Measurements from ENCODE around the gene NUP210L. TPM values are rescaled to one million over a fixed set of nuclear protein-coding genes. Genes with fewer than 3 reads are reported as not detected.

The NUP210L gene
- total and polyA plus RNA-seq, 9 of the 15 experiments (the other 6 are each of a cell fraction or from before 2014, with no cell fraction given), result 0.01 to 0.04 TPM; not detected in 7

GRCh38 chr1:153963030-153963849 lies 191.6 kb downstream of the NUP210L start, which contains the start of gene SLC39A1 (continued):
- TF ChIP-seq SIX5 (IDR thresholded peaks at IDR 0.05; ENCODE audit: borderline replicate concordance in 1 of 2, insufficient read depth in 1 of 2, low read depth in 1 of 2, low read length in 2 of 2) (no peak), HDAC3 (IDR thresholded peaks at IDR 0.05; ENCODE audit: borderline replicate concordance, partially characterized antibody) (no peak), ZNF764 (CRISPR knock-in tag; IDR thresholded peaks at IDR 0.05; ENCODE audit: low read depth) (no peak), MXD1 (CRISPR knock-in tag; IDR thresholded peaks at IDR 0.05; ENCODE audit: borderline replicate concordance, poor library complexity, severe bottlenecking) (no peak), ID3 (CRISPR knock-in tag; IDR thresholded peaks at IDR 0.05) (no peak), ID3 (tag; IDR thresholded peaks at IDR 0.05) (no peak), NCOR1 (IDR thresholded peaks at IDR 0.05) (no peak), SFPQ (IDR thresholded peaks at IDR 0.05; ENCODE audit: low read depth, low read length) (no peak), GMEB1 (CRISPR knock-in tag; IDR thresholded peaks at IDR 0.05) (no peak), NCOA6 (IDR thresholded peaks at IDR 0.05) (no peak), CGGBP1 (CRISPR knock-in tag; IDR thresholded peaks at IDR 0.05) (no peak), ZFPM2 (CRISPR knock-in tag; IDR thresholded peaks at IDR 0.05) (no peak), VEZF1 (CRISPR knock-in tag; IDR thresholded peaks at IDR 0.05) (peak; percentile 89), ZFP36 (IDR thresholded peaks at IDR 0.05; ENCODE audit: low read depth, low read length, partially characterized antibody) (no peak), ATF3 (IDR thresholded peaks at IDR 0.05) (peak; percentile 76), ATF3 (CRISPR knock-in tag; conservative IDR thresholded peaks at IDR 0.05) (peak; percentile 36; the same call in 1 of the 2 replicates), WHSC1 (IDR thresholded peaks at IDR 0.05; ENCODE audit: low read length) (no peak), RB1 (IDR thresholded peaks at IDR 0.05; ENCODE audit: low read depth) (peak; percentile 57; the same call in 1 of the 2 replicates), EP300 (IDR thresholded peaks at IDR 0.05; ENCODE audit: low read length) (no peak; the same call in 1 of the 2 replicates)

Measured in K562 (cell line).